SH-SY5Y (cell line): ENCODE results near the gene NPAT.

Source experiments
- GATA2 ChIP-seq: IDR thresholded peaks from 2 replicates; pipeline ENCODE4 v1.6.1; 2011; ENCODE audit warnings: mild to moderate bottlenecking, low read depth, low read length
- GATA3 ChIP-seq: IDR thresholded peaks from 2 replicates; pipeline ENCODE4 v1.6.1; 2011; ENCODE audit warnings: low read depth, mild to moderate bottlenecking, low read length, moderate library complexity

DNA sequence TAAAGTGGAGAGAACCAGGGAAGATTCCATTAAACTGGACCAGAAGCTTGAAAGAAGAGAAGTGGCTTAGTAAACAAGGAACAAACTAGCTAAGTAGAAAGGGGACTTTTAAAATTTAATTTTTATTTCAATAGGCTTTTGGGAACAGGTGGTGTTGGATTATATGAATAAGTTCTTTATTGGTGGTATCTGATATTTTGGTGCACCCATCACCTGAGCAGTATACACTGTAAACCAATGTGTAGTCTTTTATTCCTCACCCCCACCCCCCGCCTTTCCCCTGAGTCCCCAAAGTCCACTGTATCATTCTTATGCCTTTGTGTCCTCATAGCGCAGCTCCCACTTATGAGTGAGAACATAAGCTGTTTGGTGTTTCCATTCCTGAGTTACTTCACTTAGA lies 93.7 kb downstream of the NPAT start:
- no peak for TF ChIP-seq GATA2
- no peak for TF ChIP-seq GATA3
